OCI-LY7 (cell line): ENCODE measurements around the gene MIDN. TPM values are rescaled to one million over a fixed set of nuclear protein-coding genes. Genes with fewer than 3 reads are reported as not detected.
A peak's percentile ranks its signal among the peaks of the same experiment; 100 is the strongest.

Source experiments
- BruUV-seq: library from RNA; stranded (reverse); fragments of 400-500 nt; replicated peaks from 2 replicates; lab custom pipeline; 2021; lab: Mats Ljungman, UMichigan
- CTCF ChIA-PET: fragments of 300-600 bp; sonication (Branson Sonifier 250); formaldehyde crosslinking; loops from one replicate; lab custom pipeline; 2022; ENCODE audit warnings: antibody characterized with exemption; ENCODE audit not compliant: unreplicated experiment; lab: Charles Lee
- POLR2A ChIA-PET: fragments of 300-600 bp; sonication (Branson Sonifier 250); formaldehyde crosslinking; loops from one replicate; lab custom pipeline; 2022; ENCODE audit warnings: antibody characterized with exemption; lab: Charles Lee
- DNase-seq: peaks from one replicate; pipeline ENCODE4 v3.0.0-alpha.2; 2015; ENCODE audit warnings: low spot score
- H2AFZ ChIP-seq: fragments of 200-600 bp; sonication (generic), shearing (Covaris generic); 2 replicates; pipeline ENCODE4 v1.6.1; 2014; ENCODE audit warnings: mild to moderate bottlenecking, antibody characterized with exemption, low read length, moderate library complexity
- H3K27ac ChIP-seq: fragments of 200-600 bp; sonication (generic); 2 replicates; pipeline ENCODE4 v1.5.1; 2014; ENCODE audit warnings: mixed run types, low read depth, mild to moderate bottlenecking, moderate library complexity, low read length, inconsistent platforms; ENCODE audit not compliant: poor library complexity, severe bottlenecking
- H3K36me3 ChIP-seq: fragments of 200-600 bp; sonication (generic); 2 replicates; pipeline ENCODE4 v1.6.1; 2014; ENCODE audit warnings: mild to moderate bottlenecking, antibody characterized with exemption, low read length, moderate library complexity, mixed read lengths; ENCODE audit not compliant: insufficient read depth
- H3K4me1 ChIP-seq: fragments of 200-600 bp; sonication (generic); 2 replicates; pipeline ENCODE4 v1.5.1; 2014; ENCODE audit warnings: mild to moderate bottlenecking, low read length; ENCODE audit not compliant: insufficient read depth, poor library complexity, severe bottlenecking
- H3K4me2 ChIP-seq: fragments of 200-600 bp; sonication (generic); 2 replicates; pipeline ENCODE4 v1.6.1; 2014; ENCODE audit warnings: mild to moderate bottlenecking, low read length
- H3K4me3 ChIP-seq: fragments of 200-600 bp; sonication (generic); 2 replicates; pipeline ENCODE4 v1.5.1; 2014; ENCODE audit warnings: mild to moderate bottlenecking, low read depth, low read length; ENCODE audit not compliant: poor library complexity, severe bottlenecking
- H3K79me2 ChIP-seq: fragments of 200-600 bp; sonication (generic); 2 replicates; pipeline ENCODE4 v1.6.1; 2016; ENCODE audit warnings: low read depth, mild to moderate bottlenecking, low read length, moderate library complexity, mixed read lengths; ENCODE audit not compliant: insufficient read depth
- H3K9me2 ChIP-seq: fragments of 200-600 bp; sonication (generic); 2 replicates; pipeline ENCODE4 v1.6.1; 2016; ENCODE audit warnings: mild to moderate bottlenecking, low read length, mixed read lengths; ENCODE audit not compliant: insufficient read depth
- H3K9me3 ChIP-seq: fragments of 200-600 bp; sonication (generic); 2 replicates; pipeline ENCODE4 v1.6.1; 2014; ENCODE audit warnings: mild to moderate bottlenecking, mixed run types, low read length, mixed read lengths
- H4K20me1 ChIP-seq: fragments of 200-600 bp; sonication (generic); 2 replicates; pipeline ENCODE4 v1.6.1; 2014; ENCODE audit warnings: mild to moderate bottlenecking, antibody characterized with exemption, low read length, moderate library complexity, mixed read lengths; ENCODE audit not compliant: insufficient read depth
- CTCF ChIP-seq: fragments of 200-600 bp; sonication (generic); conservative IDR thresholded peaks from 2 replicates; pipeline ENCODE4 v1.5.1; 2014; ENCODE audit warnings: mild to moderate bottlenecking, antibody characterized with exemption, low read length, moderate library complexity, mixed read lengths
- EZH2phosphoT487 ChIP-seq: fragments of 200-600 bp; sonication (generic); IDR thresholded peaks from 2 replicates; pipeline ENCODE4 v1.6.1; 2018; ENCODE audit warnings: low read depth, borderline replicate concordance, mild to moderate bottlenecking, mixed run types, antibody characterized with exemption, low read length, moderate library complexity, mixed read lengths
- intact Hi-C: fragments of 100-400 bp; cut with micrococcal nuclease; formaldehyde crosslinking; loops from one replicate; pipeline ENCODE4 v1.10.0; 2022; ENCODE audit not compliant: unreplicated experiment
- total RNA-seq, 2 experiments: library from RNA; depleted of rRNA in 1 of 2; stranded (reverse); fragments of >200 nt in 1 of 2; shearing (Covaris generic) in 1 of 2; gene quantifications; 2 replicates each; pipeline ENCODE4 v1.2.3, GENCODE V29; 2014 to 2022

MIDN gene
- total RNA-seq, 2 experiments from 2014 or later: 20.3 to 70.9 TPM

GRCh38 chr19:1257475-1258162, 9.2 kb downstream of the MIDN start:
- no peak for TF ChIP-seq EZH2phosphoT487
- TF ChIP-seq CTCF: no peak
- H4K20me1 ChIP-seq: 0 out of 2 replicates have a peak, but pooled peaks cover 7% of the 10 kb centered on the region
- H2AFZ ChIP-seq: no peak overlapping the region
- intact Hi-C loops: no loop called here
- no peaks in the 10 kb centered on the region for H3K9me3 ChIP-seq
- H3K36me3 ChIP-seq: peaks cover 54% of the 10 kb centered on the region
- H3K9me2 ChIP-seq: no peaks in the 10 kb centered on the region
- peak overlapping the region; percentile 87 for H3K27ac ChIP-seq
- CTCF ChIA-PET: no interaction called here
- POLR2A ChIA-PET: no interaction called here
- no peak for DNase-seq
- peaks cover 31% of the 10 kb centered on the region; the same call in 1 of the 2 replicates for H3K79me2 ChIP-seq
- peak overlapping the region; percentile 90 for H3K4me2 ChIP-seq
- H3K4me3 ChIP-seq: peak overlapping the region; percentile 78
- no TSS peak for BruUV-seq
- H3K4me1 ChIP-seq: peaks cover 54% of the 10 kb centered on the region

GRCh38 chr19:1258163-1258492, 9.7 kb downstream of the MIDN start:
- intact Hi-C loops: no loop called here
- H3K79me2 ChIP-seq: peaks cover 35% of the 10 kb centered on the region; the same call in 1 of the 2 replicates
- TSS peak; percentile 77 for BruUV-seq

More at GRCh38 chr19:1258163-1258492, 9.7 kb downstream of the MIDN start:
- H3K27ac ChIP-seq: peak overlapping the region; percentile 87
- peaks cover 54% of the 10 kb centered on the region for H3K4me1 ChIP-seq
- peak overlapping the region; percentile 78 for H3K4me3 ChIP-seq
- TF ChIP-seq EZH2phosphoT487 (no peak), CTCF (0 out of 2 replicates have a peak, but pooled peaks have one; percentile 1)
- no peak overlapping the region for H2AFZ ChIP-seq
- ChIA-PET CTCF (no interaction called here), POLR2A (no interaction called here)
- no peak for DNase-seq
- H3K9me3 ChIP-seq: no peaks in the 10 kb centered on the region
- peak overlapping the region; percentile 90 for H3K4me2 ChIP-seq
- peaks cover 51% of the 10 kb centered on the region for H3K36me3 ChIP-seq
- H3K9me2 ChIP-seq: no peaks in the 10 kb centered on the region
- H4K20me1 ChIP-seq: 0 out of 2 replicates have a peak, but pooled peaks cover 7% of the 10 kb centered on the region
